NCI-H526 treated with DMSO at 0.1 percent for 48 hours (cell line): ENCODE measurements around the gene GPR37.

ENCODE experiments used
- DNase-seq: peaks from one replicate; lab custom pipeline; 2025; lab: John Stamatoyannopoulos, UW

The GPR37 gene, protein sequence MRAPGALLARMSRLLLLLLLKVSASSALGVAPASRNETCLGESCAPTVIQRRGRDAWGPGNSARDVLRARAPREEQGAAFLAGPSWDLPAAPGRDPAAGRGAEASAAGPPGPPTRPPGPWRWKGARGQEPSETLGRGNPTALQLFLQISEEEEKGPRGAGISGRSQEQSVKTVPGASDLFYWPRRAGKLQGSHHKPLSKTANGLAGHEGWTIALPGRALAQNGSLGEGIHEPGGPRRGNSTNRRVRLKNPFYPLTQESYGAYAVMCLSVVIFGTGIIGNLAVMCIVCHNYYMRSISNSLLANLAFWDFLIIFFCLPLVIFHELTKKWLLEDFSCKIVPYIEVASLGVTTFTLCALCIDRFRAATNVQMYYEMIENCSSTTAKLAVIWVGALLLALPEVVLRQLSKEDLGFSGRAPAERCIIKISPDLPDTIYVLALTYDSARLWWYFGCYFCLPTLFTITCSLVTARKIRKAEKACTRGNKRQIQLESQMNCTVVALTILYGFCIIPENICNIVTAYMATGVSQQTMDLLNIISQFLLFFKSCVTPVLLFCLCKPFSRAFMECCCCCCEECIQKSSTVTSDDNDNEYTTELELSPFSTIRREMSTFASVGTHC

DNA sequence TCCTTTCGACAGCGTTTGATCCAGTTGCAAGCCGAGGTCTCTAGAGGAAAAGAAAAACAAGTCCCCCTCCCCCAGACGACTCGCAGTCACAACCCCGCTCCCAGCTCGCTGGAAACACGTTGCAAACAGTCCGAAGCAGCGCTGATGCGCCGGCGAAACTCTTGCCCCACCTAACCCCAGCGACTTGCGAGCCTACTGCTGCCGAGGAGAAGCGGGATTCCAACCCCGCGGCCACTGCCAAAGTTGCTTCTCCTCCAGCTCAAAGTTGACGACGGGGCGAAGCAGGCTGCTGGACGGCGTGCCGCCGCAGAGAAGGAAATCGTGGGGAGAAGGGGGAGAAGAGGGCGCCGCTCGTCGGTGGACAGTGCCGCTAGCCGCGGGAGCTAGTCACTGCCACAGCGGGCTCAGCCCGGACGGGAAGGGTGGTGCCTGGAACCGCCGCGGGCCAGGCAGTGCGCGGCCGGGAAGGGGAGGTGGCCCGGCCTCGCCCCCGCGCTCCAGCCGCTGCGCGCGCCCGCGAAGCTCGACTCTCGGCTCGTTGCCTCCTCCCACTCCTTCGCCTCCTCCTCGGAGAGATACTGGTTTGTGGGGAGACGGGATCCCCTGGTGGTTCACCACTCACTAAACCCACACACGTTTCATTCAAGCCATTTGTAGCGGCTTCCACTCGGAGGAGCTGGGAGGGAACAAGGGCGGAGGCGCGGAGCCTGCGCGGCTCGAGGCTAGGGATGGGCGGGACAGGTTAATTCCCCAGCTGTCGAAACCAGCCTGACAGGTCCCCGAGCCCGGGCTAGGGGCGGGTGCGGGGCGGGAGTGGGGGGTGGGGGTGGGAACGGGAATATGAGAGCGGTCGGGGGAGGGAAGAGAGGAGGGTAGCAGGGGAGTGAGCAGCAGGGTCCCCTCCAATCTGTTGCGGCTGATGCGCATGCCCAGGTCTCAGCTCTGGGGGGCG is at the start of gene GPR37:
GPR37 (minus strand) TSS at position 392 of the 952 bp plus-strand sequence. CDS start 816 bp downstream, outside the sequence.
- DNase-seq = peak; percentile 80

DNA sequence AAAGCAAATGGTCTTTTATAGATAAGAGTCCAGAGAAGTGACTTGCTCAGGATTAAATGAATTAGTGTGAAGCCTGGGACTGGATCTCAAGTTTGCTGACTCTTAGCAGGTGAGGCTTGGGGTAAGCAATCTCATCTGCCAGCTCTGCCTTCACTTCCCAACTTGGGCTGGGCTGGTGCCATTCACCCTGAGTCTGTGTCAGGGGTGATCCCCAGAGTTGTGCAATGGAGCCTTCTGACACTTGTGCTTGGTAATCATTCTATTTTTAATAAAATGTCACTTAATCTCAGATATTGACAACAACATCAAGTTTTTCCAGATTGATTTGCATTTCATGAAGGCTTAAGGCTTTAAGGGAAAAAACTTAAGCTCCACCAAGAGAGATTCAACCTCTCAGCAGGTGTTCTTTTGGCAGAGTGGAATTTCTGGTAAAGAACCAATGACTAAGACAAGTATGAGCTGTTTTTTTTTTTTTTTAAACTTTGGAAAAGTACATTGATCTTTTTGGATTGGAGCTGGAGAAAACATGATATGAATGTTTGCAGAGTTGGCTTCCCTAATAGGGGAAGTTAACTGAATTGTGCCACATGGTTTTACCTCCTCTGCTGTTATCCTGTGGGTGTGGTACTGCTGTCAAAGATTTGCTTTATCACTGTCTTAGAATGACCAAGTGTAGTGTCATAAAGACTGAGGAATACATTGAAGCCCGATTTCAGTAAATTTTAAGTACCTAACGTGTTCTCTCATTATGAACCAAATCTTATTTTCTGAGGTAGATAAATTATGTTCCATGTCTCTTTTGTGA is 48.6 kb upstream of the GPR37 start:
- DNase-seq = no peak

DNA sequence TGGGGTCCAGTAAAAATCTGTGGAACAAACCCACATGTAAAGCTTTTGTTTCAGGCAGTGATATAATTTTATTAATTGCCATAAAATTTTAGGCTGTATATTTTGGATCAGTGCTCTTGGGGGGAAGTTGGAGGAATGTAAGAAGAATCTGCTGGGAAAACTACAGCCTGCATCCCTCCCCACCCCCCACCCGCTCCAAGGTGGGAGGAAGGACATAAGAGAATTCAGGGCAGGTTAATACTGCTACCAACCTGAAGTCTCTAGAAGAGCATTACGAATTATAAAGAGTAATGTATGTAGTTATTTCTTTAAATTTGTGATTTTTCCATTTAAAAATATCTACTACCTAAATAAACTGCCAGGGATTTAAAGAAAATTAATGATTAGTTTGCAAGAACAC is 47.2 kb upstream of the GPR37 start:
- DNase-seq = no peak

DNA sequence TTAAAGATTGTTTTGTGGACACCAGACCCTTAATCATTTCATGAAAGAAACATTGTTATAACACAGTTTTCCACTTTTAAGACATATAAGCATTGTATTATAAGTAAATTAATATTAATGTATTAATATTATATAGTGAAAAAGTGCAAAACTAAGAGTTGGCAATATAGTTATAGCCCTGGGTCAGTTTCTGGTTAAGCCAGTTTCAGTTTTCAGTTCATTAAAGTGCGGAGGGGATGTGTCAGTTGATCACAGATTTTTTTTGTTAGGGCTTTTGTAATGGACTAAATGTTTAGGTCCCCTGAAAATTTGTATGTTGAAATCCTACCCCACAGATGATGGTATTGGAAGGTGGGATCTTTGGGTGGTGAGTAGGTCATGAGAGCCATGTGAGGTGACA is 45.7 kb upstream of the GPR37 start:
- DNase-seq = no peak

DNA sequence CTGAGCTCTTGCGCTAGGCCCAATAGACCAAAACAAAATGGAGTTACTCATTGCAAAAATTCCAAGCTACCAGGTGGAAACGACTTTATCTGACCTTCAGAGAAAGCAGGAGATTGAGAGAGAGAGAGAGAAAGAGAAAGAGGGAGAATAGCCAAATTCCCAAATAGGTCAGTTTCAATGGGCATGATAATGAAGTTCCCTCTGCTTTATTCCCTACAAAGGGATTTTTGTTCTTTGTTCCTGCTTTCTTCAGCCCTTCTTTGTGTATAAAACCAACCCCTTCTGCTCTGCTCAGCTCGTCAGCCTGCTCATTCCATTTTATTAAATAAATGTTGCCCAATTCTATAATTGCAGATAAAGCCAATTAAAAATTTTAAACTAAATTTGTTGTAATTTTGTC is 45.0 kb upstream of the GPR37 start:
- no peak for DNase-seq

DNA sequence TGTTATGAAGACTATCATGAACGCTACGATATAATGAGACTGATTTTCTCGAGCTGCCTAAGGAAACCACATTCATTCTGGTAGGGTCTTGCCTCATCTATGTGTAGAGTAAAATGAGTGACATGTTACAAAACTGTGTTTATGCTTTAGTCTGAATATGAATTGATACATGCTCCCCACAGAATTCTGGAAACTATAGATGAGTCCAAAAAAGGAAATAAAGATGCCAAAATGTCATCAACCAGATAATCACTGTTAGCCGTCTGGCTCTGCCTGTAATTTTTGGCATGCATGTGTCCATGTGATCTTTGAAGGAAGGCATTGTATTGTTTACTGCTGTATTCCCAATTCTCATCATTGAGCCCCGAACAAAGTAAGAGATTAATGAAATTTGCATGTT is 42.6 kb upstream of the GPR37 start:
- DNase-seq = peak; percentile 61

DNA sequence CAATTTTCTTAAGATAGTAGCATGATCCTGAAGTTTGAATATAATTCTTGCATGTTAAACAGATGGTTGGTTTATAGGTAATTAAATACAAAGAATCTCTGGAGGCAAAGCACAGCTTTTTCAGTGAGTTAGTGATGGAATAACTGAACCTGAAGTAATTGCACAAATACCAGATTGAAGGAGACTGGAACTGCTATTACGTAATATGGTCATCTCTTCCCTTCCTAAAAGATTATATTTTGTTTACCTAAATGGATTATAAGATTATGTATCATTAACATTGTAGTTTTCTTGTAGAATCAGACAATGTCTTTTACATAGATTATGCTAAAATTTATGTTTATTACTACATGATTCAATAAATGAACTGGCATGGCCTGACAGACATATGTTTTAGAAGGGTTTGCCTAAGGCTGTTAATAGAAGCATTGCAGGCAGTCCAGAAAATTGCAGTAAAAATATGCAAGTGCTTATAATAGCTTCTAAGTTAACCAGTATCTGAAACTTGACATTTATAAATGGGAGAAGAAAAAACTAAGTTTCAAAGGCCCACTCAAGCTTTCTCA is 35.8 kb upstream of the GPR37 start:
- no peak for DNase-seq

DNA sequence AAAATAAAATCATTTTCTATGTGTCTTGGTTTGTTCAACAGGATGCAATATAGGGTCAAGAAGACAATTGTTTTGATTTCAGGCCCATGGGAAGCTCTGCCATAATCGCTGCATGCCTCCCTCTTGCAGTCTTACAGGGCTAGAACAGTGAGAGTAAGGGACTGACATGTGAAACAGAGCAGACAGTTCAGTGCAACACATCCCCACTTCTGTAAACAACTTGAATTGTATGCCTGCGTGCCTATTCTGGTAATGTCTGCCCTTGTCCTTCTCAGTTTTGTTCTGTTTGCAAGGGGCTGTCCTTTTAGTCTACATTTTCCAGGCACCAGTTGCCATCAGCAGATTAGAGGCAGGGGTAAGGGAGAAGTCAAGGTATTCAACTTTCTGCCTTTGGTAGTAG is 34.8 kb upstream of the GPR37 start:
- no peak for DNase-seq

DNA sequence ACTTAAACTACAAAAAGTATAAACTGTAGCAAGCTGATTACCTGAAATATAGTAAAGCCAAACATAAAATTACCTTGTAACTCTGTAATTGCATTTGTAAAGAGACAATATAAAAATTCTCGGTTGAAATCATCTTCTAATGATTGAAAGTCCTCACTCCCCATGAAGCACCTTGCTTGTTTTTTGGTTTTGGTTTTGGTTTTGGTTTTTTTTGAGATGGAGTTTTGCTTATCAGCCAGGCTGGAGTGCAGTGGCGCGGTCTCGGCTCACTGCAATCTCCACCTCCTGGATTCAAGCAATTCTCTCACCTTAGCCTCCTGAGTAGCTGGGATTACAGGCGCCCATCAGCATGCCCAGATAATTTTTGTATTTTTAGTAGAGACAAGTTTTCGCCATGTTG is 33.9 kb upstream of the GPR37 start:
- no peak for DNase-seq

DNA sequence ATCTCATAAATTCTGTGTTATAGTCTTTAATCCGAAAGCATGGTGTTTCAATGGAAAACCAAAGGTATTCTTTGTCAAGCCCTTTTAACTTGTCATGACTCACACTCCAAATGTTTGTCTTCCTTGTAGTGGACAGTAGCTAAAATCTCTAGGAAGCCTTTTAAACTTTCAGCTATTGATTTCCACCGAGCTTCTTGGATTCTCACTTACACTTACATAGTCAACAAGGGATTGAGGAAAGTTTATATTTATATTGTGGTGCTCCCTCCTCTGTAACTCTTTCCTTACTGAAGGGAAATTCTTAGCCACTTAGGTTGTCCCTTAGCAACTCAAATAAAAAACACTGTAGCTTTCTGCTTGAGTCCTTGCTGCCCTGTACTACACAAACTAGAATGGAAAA is 31.2 kb upstream of the GPR37 start:
- no peak for DNase-seq

DNA sequence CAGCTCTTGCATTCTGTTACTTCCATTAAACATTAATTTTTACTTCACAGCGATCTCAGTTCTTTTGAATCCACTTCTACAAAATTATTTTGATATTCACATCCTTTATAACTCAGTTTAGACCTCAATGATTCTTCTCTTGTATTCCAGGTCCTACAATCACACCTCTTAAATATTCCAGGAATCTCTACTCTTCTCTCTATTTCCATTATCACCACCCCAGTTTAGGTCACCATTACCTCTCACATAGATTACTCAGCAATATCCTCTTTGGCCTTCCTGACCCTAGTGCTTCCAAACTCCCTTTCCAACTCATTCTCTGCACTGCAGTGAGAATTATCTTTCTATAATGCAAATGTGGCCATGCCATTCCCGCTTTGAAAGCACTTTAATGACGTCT is 27.1 kb upstream of the GPR37 start:
- DNase-seq = no peak

DNA sequence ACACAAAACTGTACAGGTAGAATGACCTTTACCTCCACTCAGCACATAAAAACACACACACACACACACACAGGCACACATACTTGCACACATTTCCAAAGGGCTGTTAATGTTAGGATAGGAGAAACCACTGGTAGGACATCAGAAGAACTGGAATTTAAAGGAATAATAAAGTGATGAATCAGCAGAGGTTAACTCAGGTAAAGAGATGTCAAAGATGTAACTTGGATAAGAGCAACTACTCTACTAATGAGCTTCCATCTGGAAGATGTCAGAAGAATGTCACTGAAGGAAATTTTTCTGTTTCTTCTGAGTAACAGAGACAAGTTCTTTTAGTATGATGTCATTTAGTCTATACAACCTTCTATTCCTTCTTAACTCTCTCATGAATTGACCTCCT is 26.4 kb upstream of the GPR37 start:
- no peak for DNase-seq

DNA sequence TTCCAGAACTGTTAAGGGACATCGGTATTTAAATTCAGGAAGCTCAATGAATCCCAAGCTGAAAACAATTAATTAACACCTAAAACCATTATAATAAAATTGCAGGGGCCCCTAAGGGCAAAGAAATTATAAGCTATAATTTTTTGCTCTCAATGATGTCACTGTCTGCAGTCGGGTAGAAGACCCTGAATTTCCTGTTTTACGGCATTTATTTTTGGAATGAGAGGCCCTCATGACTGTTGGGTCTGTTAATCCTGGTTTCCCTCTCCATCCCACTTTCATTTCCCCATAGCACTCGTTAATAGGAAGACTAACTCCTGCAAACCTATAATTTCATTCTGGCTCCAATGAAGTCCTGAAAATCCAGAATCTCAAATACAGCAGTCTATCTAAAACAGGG is 25.8 kb upstream of the GPR37 start:
- DNase-seq = no peak

DNA sequence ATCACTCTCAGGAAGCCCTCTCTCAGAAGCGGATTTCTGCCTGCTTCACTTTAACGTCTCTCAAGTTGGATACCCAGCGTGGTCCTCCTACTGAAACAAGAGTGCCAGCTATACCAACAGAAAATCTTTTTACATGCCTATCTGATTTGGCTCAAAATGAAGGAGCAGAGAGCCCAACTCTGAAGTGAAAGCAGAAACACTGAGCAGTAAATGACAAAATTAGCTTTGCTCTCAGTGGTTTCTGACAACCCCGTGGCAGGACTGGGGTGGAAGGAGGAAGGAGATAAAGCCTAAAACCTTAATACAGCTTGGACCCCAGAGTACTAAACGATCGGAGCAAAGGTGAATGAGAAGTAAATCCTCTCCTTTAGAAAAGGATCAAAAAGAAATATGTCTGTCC is 25.1 kb upstream of the GPR37 start:
- no peak for DNase-seq

DNA sequence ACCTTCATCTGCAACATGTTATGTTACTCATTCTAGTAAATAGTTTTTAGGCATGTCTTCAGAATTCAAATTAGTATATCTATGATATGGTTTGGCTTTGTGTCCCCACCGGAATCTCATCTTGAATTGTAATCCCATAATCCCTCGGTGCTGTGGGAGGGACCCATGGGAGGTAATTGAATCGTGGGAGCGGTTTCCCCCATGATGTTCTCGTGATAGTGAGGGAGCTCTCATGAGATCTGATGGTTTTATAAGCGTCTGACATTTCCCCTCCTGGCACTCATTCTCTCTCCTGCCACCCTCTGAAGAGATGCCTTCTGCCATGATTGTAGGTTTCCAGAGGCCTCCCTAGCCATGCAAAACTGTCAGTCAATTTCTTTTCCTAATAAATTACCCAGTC is 20.4 kb upstream of the GPR37 start:
- no peak for DNase-seq

DNA sequence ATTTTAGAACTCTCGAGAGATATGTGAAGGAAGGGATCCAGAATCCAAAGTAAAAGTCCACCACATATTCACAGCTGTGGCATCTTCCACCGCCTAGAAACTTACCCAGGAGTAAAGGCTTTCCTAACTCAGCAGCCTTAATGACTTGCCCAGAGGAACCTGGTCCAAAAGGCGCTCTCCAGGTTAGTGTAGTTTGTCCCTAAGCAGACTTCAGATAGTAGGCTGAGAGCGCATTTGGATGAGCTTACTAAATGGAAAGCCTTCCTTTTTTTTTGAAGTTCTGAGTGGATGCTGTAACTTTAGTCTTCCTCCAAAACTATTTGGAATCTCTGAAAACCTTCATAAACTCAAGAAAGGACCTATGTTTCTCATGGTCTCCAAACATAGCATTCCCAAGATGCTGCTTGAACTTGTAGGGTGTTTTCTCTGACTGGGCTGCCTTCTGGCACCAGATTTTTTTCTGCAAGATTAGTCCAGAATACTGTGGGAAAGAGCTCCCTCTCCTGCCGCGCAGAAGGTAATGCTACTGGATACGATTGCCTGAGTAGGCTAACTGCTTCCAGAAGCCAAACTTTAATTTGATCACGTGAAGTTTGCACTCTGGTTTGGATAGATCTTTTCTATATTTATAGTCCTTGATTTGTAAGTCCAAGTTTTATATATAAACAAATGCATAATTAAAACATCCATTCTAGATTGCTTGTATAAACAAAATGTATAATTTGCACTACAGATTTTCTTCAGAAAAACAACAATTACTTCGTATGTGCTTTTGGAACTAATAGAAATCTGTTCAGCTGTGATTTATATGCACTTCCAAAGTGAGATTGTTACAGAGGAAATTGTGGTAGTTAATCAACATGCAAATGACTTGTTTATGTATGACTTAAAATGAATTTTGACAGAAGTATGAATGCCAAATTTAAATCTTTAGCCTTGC is 19.6 kb upstream of the GPR37 start:
- DNase-seq = peak; percentile 65

DNA sequence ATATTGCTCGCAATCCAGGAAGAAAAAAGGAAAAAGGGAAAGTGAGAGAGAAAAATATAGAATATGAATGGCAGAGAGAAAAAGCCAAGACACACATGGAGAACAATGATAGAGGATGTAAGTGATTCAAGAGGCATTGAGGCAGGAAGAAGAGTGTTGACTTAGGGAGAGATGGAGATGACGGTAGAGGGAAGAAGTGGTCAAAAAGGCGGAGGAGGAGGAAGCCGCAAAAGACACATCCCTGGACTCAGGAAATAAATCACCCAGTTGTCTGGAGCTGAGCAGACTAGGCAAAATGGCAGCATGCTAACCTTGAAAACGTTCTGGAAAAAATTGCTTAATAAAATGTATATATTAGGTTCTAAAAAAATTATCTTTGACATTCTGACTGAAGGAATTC is 17.7 kb upstream of the GPR37 start:
- DNase-seq = no peak

DNA sequence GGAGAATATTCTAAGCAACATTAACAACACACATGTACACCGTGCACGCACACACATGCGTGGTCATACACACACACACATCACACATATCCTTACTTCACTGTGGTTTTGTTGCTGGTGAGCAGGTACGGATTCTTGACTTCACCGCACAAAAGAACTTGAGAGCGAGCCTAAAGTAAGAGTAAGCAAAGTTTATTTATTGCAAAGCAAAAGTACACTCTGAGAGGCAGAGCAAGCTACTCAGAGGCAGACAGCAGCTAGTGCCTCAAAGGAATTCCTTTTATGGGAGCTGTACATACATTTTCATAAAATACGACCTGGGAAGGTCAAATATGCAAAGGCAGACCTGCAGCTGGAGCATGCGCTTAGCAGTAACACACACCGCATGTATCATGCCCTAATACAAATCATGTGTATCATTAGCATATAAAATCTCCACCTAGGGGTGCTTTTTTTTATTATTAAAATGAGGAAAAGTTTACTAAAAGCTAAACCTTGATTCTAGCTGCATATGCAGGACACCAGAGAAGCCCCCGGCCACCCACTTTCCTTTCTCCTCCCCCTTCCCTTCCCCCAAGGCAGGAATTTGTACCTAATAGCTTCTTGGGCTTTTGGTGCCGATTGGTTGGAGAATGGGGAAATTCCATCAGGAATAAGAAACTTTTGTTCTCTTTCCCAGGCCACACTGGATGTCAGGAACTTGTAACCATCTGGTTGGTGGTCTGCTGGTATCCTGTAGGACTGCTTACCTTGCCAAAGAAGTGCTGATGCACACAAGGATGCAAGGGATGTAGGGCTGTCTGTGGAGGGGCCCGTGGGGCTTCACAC is 16.5 kb upstream of the GPR37 start:
- DNase-seq = peak; percentile 86

DNA sequence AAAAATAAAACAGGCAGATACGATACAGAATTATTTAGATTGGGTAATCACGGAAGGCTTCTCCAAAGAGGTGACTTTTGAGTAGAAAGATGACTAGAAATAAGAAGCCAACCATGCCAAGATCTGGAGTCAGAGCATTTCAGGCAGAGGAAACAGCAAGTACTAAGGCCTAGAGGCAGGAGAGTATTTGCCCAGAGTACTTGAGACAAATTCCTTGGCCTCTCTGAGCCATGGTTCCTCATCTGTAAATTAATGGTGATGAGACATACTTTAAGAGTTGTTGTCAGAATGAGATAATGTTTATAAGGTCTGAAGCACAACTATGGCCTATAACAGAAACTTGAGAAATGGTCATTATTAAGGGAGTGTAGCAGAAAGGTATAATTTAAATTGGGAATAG is 15.8 kb upstream of the GPR37 start:
- no peak for DNase-seq
